Measurements from ENCODE around the gene YPEL3. TPM values are rescaled to one million over a fixed set of nuclear protein-coding genes. Genes with fewer than 3 reads are reported as not detected.

YPEL3 gene
- total RNA-seq, 3 donors from 2014 or later (not counting 1 experiment from before 2014, with no cell fraction given), result 148 to 177 (median 160) TPM

GRCh38 chr16:30046178-30046577 is 49.8 kb downstream of the YPEL3 start:
- no peaks in the 10 kb centered on the region for H3K9me3 ChIP-seq (ENCODE audit: control insufficient read depth, insufficient read depth, low read length)
- ATAC-seq (peak in 1 of 3 donors; percentile 36), DNase-seq (no peak)
- intact Hi-C loops (cut with micrococcal nuclease), result no loop called here
- H3K36me3 ChIP-seq (ENCODE audit: control insufficient read depth, insufficient read depth, low read length), result no peaks in the 10 kb centered on the region
- WGBS (ENCODE audit: insufficient coverage), result 85% methylated on average over 8 of the region's 8 CpGs
- no peaks in the 10 kb centered on the region for H3K4me1 ChIP-seq (ENCODE audit: control insufficient read depth, insufficient read depth, low read length)
- Mint-ChIP-seq H3K4me3 (no peak overlapping the region), H3K4me1 (peaks cover 0 to 7% of the 10 kb centered on the region in 2 donors), H3K9me3 (no peaks in the 10 kb centered on the region), H3K36me3 (no peaks in the 10 kb centered on the region), H3K27ac (no peak overlapping the region), H3K27me3 (ENCODE audit: low read depth in 2 of 2) (no peaks in the 10 kb centered on the region)
- H3K27ac ChIP-seq (ENCODE audit: low read length), result no peak overlapping the region
- TF ChIP-seq, protein P1, sequence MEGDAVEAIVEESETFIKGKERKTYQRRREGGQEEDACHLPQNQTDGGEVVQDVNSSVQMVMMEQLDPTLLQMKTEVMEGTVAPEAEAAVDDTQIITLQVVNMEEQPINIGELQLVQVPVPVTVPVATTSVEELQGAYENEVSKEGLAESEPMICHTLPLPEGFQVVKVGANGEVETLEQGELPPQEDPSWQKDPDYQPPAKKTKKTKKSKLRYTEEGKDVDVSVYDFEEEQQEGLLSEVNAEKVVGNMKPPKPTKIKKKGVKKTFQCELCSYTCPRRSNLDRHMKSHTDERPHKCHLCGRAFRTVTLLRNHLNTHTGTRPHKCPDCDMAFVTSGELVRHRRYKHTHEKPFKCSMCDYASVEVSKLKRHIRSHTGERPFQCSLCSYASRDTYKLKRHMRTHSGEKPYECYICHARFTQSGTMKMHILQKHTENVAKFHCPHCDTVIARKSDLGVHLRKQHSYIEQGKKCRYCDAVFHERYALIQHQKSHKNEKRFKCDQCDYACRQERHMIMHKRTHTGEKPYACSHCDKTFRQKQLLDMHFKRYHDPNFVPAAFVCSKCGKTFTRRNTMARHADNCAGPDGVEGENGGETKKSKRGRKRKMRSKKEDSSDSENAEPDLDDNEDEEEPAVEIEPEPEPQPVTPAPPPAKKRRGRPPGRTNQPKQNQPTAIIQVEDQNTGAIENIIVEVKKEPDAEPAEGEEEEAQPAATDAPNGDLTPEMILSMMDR (IDR thresholded peaks at IDR 0.05), result no peak
- no peak overlapping the region for H3K4me3 ChIP-seq (ENCODE audit: low read length)
- H3K27me3 ChIP-seq (ENCODE audit: control insufficient read depth, insufficient read depth, low read length), result no peaks in the 10 kb centered on the region

Other genes with a start within 250 kb of the YPEL3 start
- 10 to 100 TPM; 42.3 to 66.9 (median 53.0) TPM for gene CDIPT, start 233.0 kb downstream of the YPEL3 start, total RNA-seq
- gene SEZ6L2, start 196.7 kb downstream of the YPEL3 start, total RNA-seq, result under 1 TPM in 1 of 3 donors, not detected in 2; 0.14 TPM
- gene ASPHD1, start 195.7 kb downstream of the YPEL3 start, total RNA-seq, result not detected
- gene KCTD13, start 170.0 kb downstream of the YPEL3 start, total RNA-seq, result 10 to 100 TPM; 36.1 to 54.0 (median 51.7) TPM
- 10 to 100 TPM; 50.2 to 69.5 (median 50.8) TPM for gene TMEM219, start 134.1 kb downstream of the YPEL3 start, total RNA-seq
- gene TAOK2, start 122.3 kb downstream of the YPEL3 start, total RNA-seq, result 10 to 100 TPM; 35.3 to 42.8 (median 41.5) TPM
- 10 to 100 TPM; 11.1 to 13.4 (median 12.7) TPM for gene HIRIP3, start 100.6 kb downstream of the YPEL3 start, total RNA-seq
- gene INO80E, start 100.0 kb downstream of the YPEL3 start, total RNA-seq, result 100 to 1,000 TPM in 1 of 3 donors, 10 to 100 TPM in 2; 75.0 to 107 (median 99.5) TPM
- not detected for gene DOC2A, start 85.2 kb downstream of the YPEL3 start, total RNA-seq
- not detected for gene C16orf92, start 73.0 kb downstream of the YPEL3 start, total RNA-seq
- gene TLCD3B, start 64.9 kb downstream of the YPEL3 start, total RNA-seq, result 1 to 10 TPM in 2 of 3 donors, under 1 TPM in 1; 0.88 to 2.0 (median 1.7) TPM
- gene ALDOA, start 30.5 kb downstream of the YPEL3 start, total RNA-seq, result 100 to 1,000 TPM; 412 to 544 (median 490) TPM
- gene PPP4C, start 20.2 kb downstream of the YPEL3 start, total RNA-seq, result 100 to 1,000 TPM; 119 to 132 (median 130) TPM
- gene TBX6, start 4.3 kb downstream of the YPEL3 start, total RNA-seq, result 1 to 10 TPM in 1 of 3 donors, under 1 TPM in 2; 0.91 to 1.1 (median 0.98) TPM
- gene GDPD3, start 17.3 kb upstream of the YPEL3 start, total RNA-seq, result 10 to 100 TPM in 1 of 3 donors, 1 to 10 TPM in 2; 5.3 to 14.7 (median 9.1) TPM
- 10 to 100 TPM; 45.2 to 55.7 (median 50.9) TPM for gene MAPK3, start 27.0 kb upstream of the YPEL3 start, total RNA-seq
- 100 to 1,000 TPM; 699 to 926 (median 829) TPM for gene CORO1A, start 87.4 kb upstream of the YPEL3 start, total RNA-seq
- gene BOLA2B, start 97.5 kb upstream of the YPEL3 start, total RNA-seq, result 10 to 100 TPM; 63.0 to 94.3 (median 70.6) TPM
- gene SLX1A, start 97.7 kb upstream of the YPEL3 start, total RNA-seq, result 100 to 1,000 TPM in 2 of 3 donors, 10 to 100 TPM in 1; 78.1 to 132 (median 109) TPM
- gene SULT1A3, start 103.0 kb upstream of the YPEL3 start, total RNA-seq, result 10 to 100 TPM; 15.9 to 27.1 (median 19.4) TPM
- 10 to 100 TPM; 17.0 to 43.5 (median 39.8) TPM for gene NPIPB13, start 152.3 kb upstream of the YPEL3 start, total RNA-seq

Measured in natural killer cell (primary cell).